ENCODE measurements around the gene MDFIC. TPM values are rescaled to one million over a fixed set of nuclear protein-coding genes. Genes with fewer than 3 reads are reported as not detected.

The MDFIC gene
- total RNA-seq, 1 donor from 2014 or later, result 18.5 TPM

GRCh38 chr7:115009736-115010440, 88.0 kb downstream of the MDFIC start:
- DNase-seq (ENCODE audit: extremely low spot score, unreplicated experiment), result no peak
- Mint-ChIP-seq H3K27ac (ENCODE audit: unreplicated experiment) (no peak overlapping the region), H3K36me3 (ENCODE audit: unreplicated experiment) (peaks cover 13% of the 10 kb centered on the region), H3K9me3 (ENCODE audit: unreplicated experiment) (no peaks in the 10 kb centered on the region), H3K4me1 (ENCODE audit: unreplicated experiment) (peaks cover 16% of the 10 kb centered on the region), H3K4me3 (ENCODE audit: unreplicated experiment) (no peak overlapping the region), H3K27me3 (ENCODE audit: unreplicated experiment) (no peaks in the 10 kb centered on the region)
- TF ChIP-seq CTCF (IDR thresholded peaks at IDR 0.05), result no peak

- H3K4me1 Mint-ChIP-seq (ENCODE audit: unreplicated experiment), result peaks cover 16% of the 10 kb centered on the region
- H3K27me3 Mint-ChIP-seq (ENCODE audit: unreplicated experiment), result no peaks in the 10 kb centered on the region
- peaks cover 13% of the 10 kb centered on the region for H3K36me3 Mint-ChIP-seq (ENCODE audit: unreplicated experiment)
- DNase-seq (ENCODE audit: extremely low spot score, unreplicated experiment), result no peak
- no peak for TF ChIP-seq CTCF (IDR thresholded peaks at IDR 0.05)
- H3K4me3 Mint-ChIP-seq (ENCODE audit: unreplicated experiment), result no peak overlapping the region
- H3K27ac Mint-ChIP-seq (ENCODE audit: unreplicated experiment), result no peak overlapping the region
- H3K9me3 Mint-ChIP-seq (ENCODE audit: unreplicated experiment), result no peaks in the 10 kb centered on the region
Observed at GRCh38 chr7:115010441-115010820, 88.5 kb downstream of the MDFIC start.

GRCh38 chr7:115013886-115014285, 92.0 kb downstream of the MDFIC start:
- Mint-ChIP-seq H3K36me3 (ENCODE audit: unreplicated experiment) (peaks cover 20% of the 10 kb centered on the region), H3K4me3 (ENCODE audit: unreplicated experiment) (no peak overlapping the region), H3K27ac (ENCODE audit: unreplicated experiment) (no peak overlapping the region), H3K9me3 (ENCODE audit: unreplicated experiment) (no peaks in the 10 kb centered on the region), H3K27me3 (ENCODE audit: unreplicated experiment) (no peaks in the 10 kb centered on the region), H3K4me1 (ENCODE audit: unreplicated experiment) (peaks cover 14% of the 10 kb centered on the region)
- DNase-seq (ENCODE audit: extremely low spot score, unreplicated experiment), result no peak
- no peak for TF ChIP-seq CTCF (IDR thresholded peaks at IDR 0.05)

- Mint-ChIP-seq H3K4me1 (ENCODE audit: unreplicated experiment) (peaks cover 6% of the 10 kb centered on the region), H3K9me3 (ENCODE audit: unreplicated experiment) (no peaks in the 10 kb centered on the region), H3K27ac (ENCODE audit: unreplicated experiment) (no peak overlapping the region), H3K36me3 (ENCODE audit: unreplicated experiment) (peaks cover 20% of the 10 kb centered on the region), H3K4me3 (ENCODE audit: unreplicated experiment) (no peak overlapping the region), H3K27me3 (ENCODE audit: unreplicated experiment) (no peaks in the 10 kb centered on the region)
- no peak for TF ChIP-seq CTCF (IDR thresholded peaks at IDR 0.05)
- DNase-seq (ENCODE audit: extremely low spot score, unreplicated experiment), result no peak
Observed at GRCh38 chr7:115014794-115015193, 92.9 kb downstream of the MDFIC start.

GRCh38 chr7:115015619-115016018, 93.7 kb downstream of the MDFIC start:
- Mint-ChIP-seq H3K4me3 (ENCODE audit: unreplicated experiment) (no peak overlapping the region), H3K27me3 (ENCODE audit: unreplicated experiment) (no peaks in the 10 kb centered on the region), H3K4me1 (ENCODE audit: unreplicated experiment) (peaks cover 6% of the 10 kb centered on the region), H3K36me3 (ENCODE audit: unreplicated experiment) (peaks cover 20% of the 10 kb centered on the region), H3K9me3 (ENCODE audit: unreplicated experiment) (no peaks in the 10 kb centered on the region), H3K27ac (ENCODE audit: unreplicated experiment) (no peak overlapping the region)
- no peak for TF ChIP-seq CTCF (IDR thresholded peaks at IDR 0.05)
- DNase-seq (ENCODE audit: extremely low spot score, unreplicated experiment), result no peak

Data from osteocyte (in vitro differentiated cells).